Glomerular endothelial cell (primary cell): ENCODE data around the gene VPS54. TPM values are rescaled to one million over a fixed set of nuclear protein-coding genes. Genes with fewer than 3 reads are reported as not detected.

Experiments
- DNase-seq: peaks from one replicate; pipeline ENCODE4 v3.0.0-alpha.2; 2011; ENCODE audit warnings: low read depth, low spot score; ENCODE audit errors: extremely low read depth
- total RNA-seq: library from RNA; depleted of rRNA; stranded (reverse); fragments of >200 nt; gene quantifications from 2 replicates; pipeline ENCODE4 v1.2.3, GENCODE V29; 2015

VPS54 gene
- total RNA-seq, result 9.4 and 12.3 TPM in 2 replicates

DNA sequence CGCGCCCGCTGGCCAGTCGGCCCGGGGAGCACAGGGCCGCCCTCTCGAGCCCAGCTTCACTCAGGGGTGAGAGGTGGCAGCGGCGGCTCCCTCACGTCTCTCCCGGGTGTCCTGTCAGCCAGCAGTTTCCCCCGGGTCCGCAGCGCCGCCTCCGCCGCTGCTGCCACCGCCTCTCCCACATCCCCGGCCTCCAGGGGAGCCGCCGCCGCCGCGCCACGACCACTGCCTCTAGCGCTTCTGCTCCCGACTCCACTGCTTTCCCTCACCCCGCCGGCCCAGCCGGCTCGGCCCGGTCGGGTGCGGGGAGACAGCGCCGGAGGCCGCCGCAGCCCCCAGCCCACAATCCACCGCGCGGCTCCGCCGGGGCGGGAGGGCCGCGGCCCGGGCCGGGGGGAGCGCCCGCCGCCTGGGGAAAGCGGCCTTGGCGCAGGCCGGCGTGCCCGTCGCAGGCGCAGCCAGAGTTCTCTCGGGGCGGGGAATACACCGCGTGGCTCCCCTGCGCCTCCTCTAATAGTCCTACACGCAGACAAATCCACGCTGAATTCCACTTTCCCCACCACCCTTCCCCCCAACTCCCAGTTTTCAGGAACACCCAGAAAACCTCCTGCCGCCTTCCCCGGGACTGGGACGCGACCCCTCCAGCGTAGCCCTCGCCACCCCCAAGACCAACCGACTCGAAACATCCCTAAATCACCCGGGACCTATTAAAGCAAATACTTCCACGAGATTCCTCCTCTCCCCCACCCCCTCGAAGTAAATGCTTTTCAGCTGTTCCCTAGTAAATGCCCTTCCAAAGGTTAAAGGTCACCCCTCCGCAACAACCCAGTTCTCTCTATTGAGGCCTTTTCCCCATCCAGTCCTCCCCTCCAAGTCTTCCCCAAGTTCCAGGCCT, at the start of gene VPS54:
TSS of gene VPS54 (minus strand) at position 346 of the 892 bp plus-strand sequence. CDS start 35,429 bp downstream, outside the sequence.
- DNase-seq, result peak; percentile 22

DNA sequence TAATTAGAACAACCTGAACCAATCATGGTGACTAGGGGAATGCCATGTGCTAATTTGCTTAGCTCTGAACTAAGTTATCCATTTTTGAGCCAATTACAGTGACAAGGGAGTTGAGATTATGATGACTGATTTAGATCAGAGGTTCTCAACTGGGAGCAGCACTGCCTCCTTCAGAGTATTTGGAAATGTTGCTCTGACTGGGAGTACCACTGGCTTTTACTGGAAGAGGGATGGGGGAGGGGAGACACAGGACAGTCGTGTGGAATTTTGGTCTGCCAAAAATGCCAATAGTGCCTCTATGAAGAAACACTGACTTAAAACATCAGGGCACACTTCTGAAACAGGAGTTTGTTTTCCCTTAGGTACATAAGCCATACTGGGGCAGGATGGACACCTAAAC, 48.1 kb upstream of the VPS54 start:
- DNase-seq, result no peak

- no peak for DNase-seq
Observed at GRCh38 chr2:64065516-64065915, 46.3 kb upstream of the VPS54 start.

- peak; percentile 68 for DNase-seq
Observed at GRCh38 chr2:64063924-64064331, 44.7 kb upstream of the VPS54 start.

DNA sequence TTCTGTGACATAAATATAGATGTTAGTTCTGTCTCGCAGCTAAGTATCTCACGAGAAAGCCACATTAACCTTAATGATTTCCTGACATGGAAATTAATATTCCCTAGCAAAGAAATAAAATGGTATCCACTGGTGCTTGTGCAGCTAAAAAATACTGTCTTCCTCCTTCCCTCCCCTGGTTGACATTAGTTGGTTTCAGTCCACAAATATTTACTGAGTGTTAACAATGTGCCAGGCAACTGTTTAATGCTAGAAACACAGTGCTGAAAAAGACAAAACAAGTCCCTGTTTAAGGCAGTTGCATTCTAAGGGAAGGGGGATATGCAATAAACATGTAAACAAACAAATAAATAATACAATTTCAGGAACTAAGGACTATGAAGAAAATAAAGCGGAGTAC, 44.2 kb upstream of the VPS54 start:
- no peak for DNase-seq

- peak; percentile 14 for DNase-seq
Observed at GRCh38 chr2:64062840-64063239, 43.6 kb upstream of the VPS54 start.

DNA sequence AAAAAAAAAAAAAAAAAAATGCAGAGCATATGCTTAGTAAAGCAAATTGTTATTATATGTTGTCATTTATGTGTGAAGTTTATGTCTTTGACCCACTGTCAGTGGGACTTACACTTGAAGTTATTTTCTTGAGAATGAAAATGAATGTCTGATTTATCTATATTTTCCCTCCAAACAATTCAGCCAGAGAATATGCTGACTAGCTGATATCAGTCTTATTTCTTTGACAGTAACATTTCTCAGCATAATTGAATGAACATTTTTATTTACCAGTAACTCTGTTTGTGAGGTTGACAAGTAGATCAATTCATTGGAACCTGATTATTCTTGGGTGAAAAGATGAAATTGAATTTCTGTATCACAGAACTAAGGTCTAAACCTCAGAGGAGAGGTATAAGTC, 40.0 kb upstream of the VPS54 start:
- DNase-seq, result no peak

DNA sequence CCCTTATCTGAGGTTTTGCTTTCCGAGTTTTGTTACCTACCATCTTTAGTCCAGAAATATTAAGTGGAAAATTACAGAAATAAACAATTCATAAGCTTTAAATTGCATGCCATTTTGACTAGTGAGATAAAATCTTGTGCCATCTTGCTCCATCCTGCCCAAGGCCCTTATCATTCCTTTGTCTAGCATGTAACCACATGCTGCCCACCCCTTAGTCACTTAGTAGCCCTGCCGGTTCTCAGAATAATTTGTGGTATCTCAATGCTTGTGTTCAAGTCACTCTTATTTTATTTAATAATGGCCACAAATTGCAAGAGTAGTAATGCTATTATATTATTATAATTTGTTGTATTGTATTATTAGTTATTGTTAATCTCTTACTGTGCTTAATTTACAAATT, 36.8 kb upstream of the VPS54 start:
- DNase-seq, result no peak

DNA sequence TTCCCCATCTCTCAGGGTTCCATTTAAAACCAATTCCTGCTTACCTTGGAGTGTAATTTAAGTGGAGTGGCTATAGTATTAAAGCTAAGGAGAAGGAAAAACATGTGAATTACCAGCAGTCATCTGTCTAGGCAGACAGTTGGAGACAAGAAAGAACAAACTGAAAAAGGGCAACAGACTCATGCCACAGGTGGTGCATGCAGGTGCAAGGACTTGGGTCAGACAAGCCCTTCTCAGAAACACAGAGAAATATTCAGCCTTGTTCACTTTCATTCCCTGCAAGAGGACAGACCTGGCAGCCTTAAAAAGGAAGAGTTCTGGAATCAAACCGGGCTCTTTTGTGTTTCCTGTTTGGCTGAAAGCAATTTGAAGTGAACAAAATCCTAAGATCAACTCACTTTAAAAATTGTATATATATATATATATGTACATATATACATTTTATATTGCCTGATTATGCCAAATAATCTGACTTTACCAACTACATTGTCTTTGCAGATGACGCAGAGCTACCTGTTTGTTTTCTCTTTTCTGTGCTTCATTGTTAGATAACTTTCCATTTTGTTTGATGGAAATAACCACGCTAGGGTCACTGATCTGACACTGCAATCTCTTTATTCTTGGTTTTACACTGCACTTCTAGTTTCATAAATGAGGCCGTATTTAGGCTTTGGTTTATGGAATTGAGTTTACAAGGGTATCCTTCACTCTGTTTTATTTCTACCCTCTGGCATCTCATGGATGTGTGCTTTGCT, 35.1 kb upstream of the VPS54 start:
- DNase-seq, result no peak

DNA sequence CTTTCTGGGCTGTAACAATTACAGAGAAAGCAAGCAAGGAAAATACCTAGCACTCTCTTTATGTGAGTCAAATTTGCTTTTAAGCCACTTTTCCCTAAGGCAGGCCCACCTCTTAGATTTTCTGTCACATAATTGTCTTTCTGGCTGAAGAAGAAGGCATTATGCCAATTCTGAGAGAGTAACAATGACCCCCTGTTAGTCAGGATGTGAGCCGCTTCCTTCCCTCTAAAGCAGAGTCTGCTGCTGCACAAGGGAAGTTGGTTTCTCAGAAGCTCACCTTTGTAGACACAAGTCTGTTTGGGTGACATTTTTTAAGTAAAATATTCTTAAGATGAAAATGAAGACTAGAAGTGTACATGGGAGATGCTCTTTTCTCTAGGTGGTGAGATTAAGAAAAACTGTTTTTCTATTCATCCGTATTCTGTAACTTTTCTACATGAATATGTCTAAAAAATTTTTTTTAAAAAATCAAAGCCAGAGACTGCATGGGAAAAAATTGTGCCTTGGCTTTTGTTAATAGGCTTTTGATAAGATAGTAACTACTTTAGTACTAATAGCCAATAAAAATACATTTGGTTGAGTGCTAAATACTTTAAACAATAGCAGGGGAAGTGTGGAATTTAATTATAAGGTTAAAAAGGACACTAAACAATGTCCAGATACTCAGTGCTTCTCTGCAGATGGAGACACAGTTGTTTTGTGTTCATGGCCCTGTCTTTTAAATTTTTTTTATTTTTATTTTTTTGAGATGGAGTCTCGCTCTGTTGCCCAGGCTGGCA, 33.4 kb upstream of the VPS54 start:
- peak; percentile 78 for DNase-seq

DNA sequence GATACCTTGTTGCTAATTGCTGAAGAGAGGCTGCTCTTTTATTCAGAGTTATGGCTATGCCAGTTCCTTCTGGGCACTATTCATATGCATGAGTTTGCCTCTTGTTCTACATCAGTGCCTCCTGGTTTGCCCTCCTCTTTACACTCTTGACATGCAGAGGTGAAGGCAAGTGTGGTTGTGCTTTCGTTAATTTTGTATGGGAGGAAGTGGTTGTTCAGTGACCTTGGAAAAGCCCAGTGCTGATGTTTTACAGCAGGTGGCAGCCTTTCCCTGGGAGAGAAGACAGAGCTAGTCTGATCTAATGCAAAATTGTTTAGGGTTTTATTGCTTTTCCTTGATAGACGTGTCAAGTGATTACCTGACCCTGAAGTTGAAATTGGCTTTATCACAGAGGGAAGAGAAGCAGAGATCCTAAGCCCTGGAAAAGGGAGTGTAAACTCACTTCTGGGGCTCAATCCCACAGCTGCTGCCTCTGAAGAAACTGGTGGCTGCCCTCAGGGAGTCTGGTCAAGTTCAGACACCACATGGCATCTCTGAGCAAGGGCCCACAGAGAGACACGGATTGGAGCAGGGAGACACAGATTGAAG, 30.5 kb upstream of the VPS54 start:
- peak; percentile 60 for DNase-seq

DNA sequence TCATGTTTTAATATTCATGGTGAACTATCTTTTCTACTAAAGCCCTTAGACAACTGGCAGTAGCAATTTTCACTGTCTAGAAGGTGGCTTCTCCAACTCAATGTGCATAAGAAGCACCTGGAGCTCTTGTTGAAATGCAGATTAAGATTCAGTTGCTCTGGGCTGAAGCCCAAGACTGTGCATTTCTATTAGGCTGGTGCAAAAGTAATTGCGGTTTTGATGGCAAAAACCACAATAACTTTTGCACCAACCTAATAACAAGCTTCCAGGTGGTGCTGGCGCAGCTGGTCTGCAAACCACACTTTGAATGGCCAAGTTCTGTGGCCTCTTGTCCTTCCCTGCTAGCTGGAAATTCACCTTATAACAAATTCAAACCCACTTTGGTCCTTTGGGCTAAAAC, 26.7 kb upstream of the VPS54 start:
- DNase-seq, result no peak

- DNase-seq, result no peak
Observed at GRCh38 chr2:64040161-64040560, 20.9 kb upstream of the VPS54 start.

DNA sequence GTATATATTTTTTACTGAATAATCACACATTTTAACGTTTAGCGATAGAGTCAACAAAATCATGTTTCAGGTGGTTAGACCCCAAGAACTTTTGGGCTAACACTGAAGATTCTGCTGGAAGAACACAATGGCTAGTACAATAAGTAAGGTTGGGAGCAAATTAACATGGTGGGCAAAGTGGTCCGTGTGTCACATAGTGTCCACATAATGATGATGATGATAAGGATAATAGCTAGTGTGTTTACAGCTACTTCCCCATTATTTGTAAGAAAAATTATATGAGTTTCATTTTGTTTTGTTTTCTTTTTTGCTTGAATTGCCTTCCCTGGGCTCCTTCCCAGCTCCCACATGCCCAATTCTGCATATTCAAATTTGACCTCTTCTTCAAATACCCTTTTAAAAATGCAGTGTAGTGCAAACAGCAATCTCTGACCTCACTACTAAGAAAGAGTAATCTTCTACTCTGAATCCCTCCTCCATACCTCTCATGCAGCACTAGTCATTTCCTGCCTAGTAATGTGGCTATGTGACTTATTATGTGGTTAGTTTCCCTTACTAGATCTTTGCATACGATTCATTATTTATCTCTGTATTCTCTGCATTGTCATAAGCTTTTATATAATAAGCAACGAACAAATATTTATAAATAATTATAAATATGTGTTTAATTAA, 16.9 kb upstream of the VPS54 start:
- no peak for DNase-seq

DNA sequence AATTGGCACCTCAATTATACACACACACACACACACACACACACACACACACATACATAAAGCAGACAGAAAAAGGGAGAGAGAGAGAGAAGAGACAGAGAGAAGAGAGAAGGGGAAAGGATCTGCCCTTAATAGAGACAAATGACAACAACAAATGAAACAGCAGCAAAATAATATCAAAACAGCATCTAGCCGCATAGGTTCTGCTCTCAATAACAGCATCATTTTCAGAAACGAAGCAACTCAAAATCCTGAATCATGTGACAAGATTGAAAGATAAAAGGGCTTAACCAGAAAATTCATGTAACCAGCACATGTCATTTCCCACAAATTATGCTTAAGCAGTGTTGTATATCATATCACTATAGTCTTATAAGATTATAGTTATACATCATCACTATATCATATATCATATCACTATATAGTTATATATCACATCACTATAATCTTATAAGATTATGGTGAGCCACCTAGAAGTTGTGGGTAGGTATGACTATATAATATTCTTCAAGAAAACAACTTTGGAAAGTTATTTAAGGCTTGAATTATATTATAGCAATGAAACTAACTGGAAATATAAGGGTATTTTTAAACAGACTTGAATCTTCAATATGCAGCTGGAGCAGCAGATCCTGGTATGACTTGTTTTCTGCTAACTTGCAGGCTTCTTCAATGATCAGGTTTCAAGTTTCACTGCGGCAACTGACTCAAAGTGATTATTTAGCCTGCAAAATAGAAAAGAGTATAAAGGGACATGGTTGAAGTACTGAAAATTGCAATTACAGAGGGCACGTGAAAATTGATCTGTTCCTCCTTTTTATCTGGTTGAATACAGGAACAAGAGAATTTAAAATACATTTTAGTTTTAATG, 16.1 kb upstream of the VPS54 start:
- DNase-seq, result no peak

DNA sequence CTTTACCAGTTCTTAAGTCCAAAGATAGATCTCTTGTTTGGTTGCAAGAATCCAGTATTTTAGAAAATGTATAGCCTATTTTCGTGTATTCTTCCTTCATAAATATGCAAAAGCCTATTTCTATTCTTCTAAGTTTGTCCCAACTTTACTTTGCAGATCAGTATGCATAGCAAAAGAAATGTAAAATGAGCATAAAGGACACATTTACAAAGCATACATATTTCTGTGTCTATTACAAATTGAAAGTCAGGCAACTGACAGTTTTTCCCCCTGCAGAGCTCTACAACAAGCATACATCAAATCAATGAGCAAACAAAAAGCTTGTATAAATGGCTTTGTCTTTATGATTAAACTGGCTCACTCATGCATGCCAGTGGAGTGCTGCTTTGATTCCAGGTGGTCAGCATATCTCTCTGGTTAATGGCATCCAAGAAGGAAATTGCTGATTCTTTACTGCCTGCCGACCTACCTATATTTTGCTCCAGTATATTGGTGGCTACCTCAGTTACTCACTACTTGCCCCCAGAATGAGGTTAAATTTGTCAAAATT, 10.0 kb upstream of the VPS54 start:
- DNase-seq, result no peak

- no peak for DNase-seq
Observed at GRCh38 chr2:64025741-64026140, 6.5 kb upstream of the VPS54 start.

GRCh38 chr2:64024259-64024949, 5.2 kb upstream of the VPS54 start:
- no peak for DNase-seq
